Measurements from ENCODE around the gene DNASE2B.

DNASE2B gene

GRCh38 chr1:84352298-84353106 lies 45.8 kb upstream of the DNASE2B start:
- 94% methylated on average over 3 of the region's 3 CpGs for WGBS
- Histone ChIP-seq H3K9ac (ENCODE audit: low read length) (no peak overlapping the region), H3K27me3 (ENCODE audit: control insufficient read depth in 1 of 2, insufficient read depth in 1 of 2, low read length in 2 of 2) (no peaks in the 10 kb centered on the region), H3K4me3 (ENCODE audit: insufficient read depth in 1 of 2, low read depth in 1 of 2, low read length in 2 of 2) (no peak overlapping the region), H3K79me1 (replicated peaks; ENCODE audit: low read length, poor library complexity, severe bottlenecking) (no peaks in the 10 kb centered on the region), H2AK5ac (ENCODE audit: low read length, severe bottlenecking) (no peak overlapping the region), H2BK120ac (ENCODE audit: low read depth, low read length) (no peak overlapping the region), H3K4ac (ENCODE audit: low read depth in 1 of 2, low read length in 2 of 2) (no peak overlapping the region), H3K4me2 (ENCODE audit: low read length, poor library complexity, severe bottlenecking) (no peak overlapping the region), H2AFZ (ENCODE audit: low read depth, low read length) (no peak overlapping the region), H3K27ac (ENCODE audit: low read length, poor library complexity, severe bottlenecking) (no peak overlapping the region), H3K4me1 (ENCODE audit: control insufficient read depth, insufficient read depth, low read depth, low read length) (peaks cover 3% of the 10 kb centered on the region), H2BK5ac (ENCODE audit: low read depth, low read length, poor library complexity, severe bottlenecking) (no peak overlapping the region), H3K9me3 (ENCODE audit: control insufficient read depth, low read length) (no peaks in the 10 kb centered on the region), H2BK15ac (ENCODE audit: low read depth, poor library complexity, severe bottlenecking) (no peak overlapping the region), H3K14ac (ENCODE audit: low read length in 2 of 2) (no peak overlapping the region), H4K91ac (ENCODE audit: low read length) (no peak overlapping the region), H2BK12ac (ENCODE audit: low read length in 2 of 2) (no peak overlapping the region), H3K23ac (ENCODE audit: low read length in 2 of 2) (no peak overlapping the region), H3K18ac (ENCODE audit: low read depth in 1 of 2, low read length in 2 of 2) (no peak overlapping the region), H3K36me3 (ENCODE audit: control insufficient read depth in 1 of 2, insufficient read depth in 2 of 2, low read depth in 1 of 2, low read length in 2 of 2) (no peaks in the 10 kb centered on the region), H4K8ac (ENCODE audit: low read length) (no peak overlapping the region)
- DNase-seq: no peak

- H2BK5ac ChIP-seq (ENCODE audit: low read depth, low read length, poor library complexity, severe bottlenecking): no peak overlapping the region
- H3K4me3 ChIP-seq (ENCODE audit: insufficient read depth in 1 of 2, low read depth in 1 of 2, low read length in 2 of 2): no peak overlapping the region
- no peak overlapping the region for H3K23ac ChIP-seq (ENCODE audit: low read length in 2 of 2)
- no peak overlapping the region for H3K4ac ChIP-seq (ENCODE audit: low read depth in 1 of 2, low read length in 2 of 2)
- H2AK5ac ChIP-seq (ENCODE audit: low read length, severe bottlenecking): no peak overlapping the region
- H3K27ac ChIP-seq (ENCODE audit: low read length, poor library complexity, severe bottlenecking): no peak overlapping the region
- peak overlapping the region; percentile 24 for H2BK120ac ChIP-seq (ENCODE audit: low read depth, low read length)
- no peaks in the 10 kb centered on the region for H3K27me3 ChIP-seq (ENCODE audit: control insufficient read depth in 1 of 2, insufficient read depth in 1 of 2, low read length in 2 of 2)
- no peak for DNase-seq
- no peaks in the 10 kb centered on the region for H3K36me3 ChIP-seq (ENCODE audit: control insufficient read depth in 1 of 2, insufficient read depth in 2 of 2, low read depth in 1 of 2, low read length in 2 of 2)
- H4K91ac ChIP-seq (ENCODE audit: low read length): no peak overlapping the region
- H2AFZ ChIP-seq (ENCODE audit: low read depth, low read length): no peak overlapping the region
- no peak overlapping the region for H3K4me2 ChIP-seq (ENCODE audit: low read length, poor library complexity, severe bottlenecking)
- H4K8ac ChIP-seq (ENCODE audit: low read length): no peak overlapping the region
- no peak overlapping the region for H2BK15ac ChIP-seq (ENCODE audit: low read depth, poor library complexity, severe bottlenecking)
- H3K9me3 ChIP-seq (ENCODE audit: control insufficient read depth, low read length): no peaks in the 10 kb centered on the region
- no peaks in the 10 kb centered on the region for H3K79me1 ChIP-seq (replicated peaks; ENCODE audit: low read length, poor library complexity, severe bottlenecking)
- H3K9ac ChIP-seq (ENCODE audit: low read length): no peak overlapping the region
- no peak overlapping the region for H3K18ac ChIP-seq (ENCODE audit: low read depth in 1 of 2, low read length in 2 of 2)
- WGBS: 100% methylated on average over 1 of the region's 3 CpGs
- no peaks in the 10 kb centered on the region for H3K4me1 ChIP-seq (ENCODE audit: control insufficient read depth, insufficient read depth, low read depth, low read length)
- H2BK12ac ChIP-seq (ENCODE audit: low read length in 2 of 2): peak overlapping the region in 1 of 2 experiments; percentile 45
- H3K14ac ChIP-seq (ENCODE audit: low read length in 2 of 2): peak overlapping the region in 1 of 2 experiments; percentile 22
These were observed 44.6 kb upstream of the DNASE2B start for GRCh38 chr1:84353695-84354094.

- Histone ChIP-seq H3K9me3 (ENCODE audit: control insufficient read depth, low read length) (no peaks in the 10 kb centered on the region), H3K9ac (ENCODE audit: low read length) (no peak overlapping the region), H3K23ac (ENCODE audit: low read length in 2 of 2) (no peak overlapping the region), H3K27ac (ENCODE audit: low read length, poor library complexity, severe bottlenecking) (no peak overlapping the region), H3K4me1 (ENCODE audit: control insufficient read depth, insufficient read depth, low read depth, low read length) (no peaks in the 10 kb centered on the region), H4K8ac (ENCODE audit: low read length) (no peak overlapping the region), H2AFZ (ENCODE audit: low read depth, low read length) (no peak overlapping the region), H3K79me1 (replicated peaks; ENCODE audit: low read length, poor library complexity, severe bottlenecking) (no peaks in the 10 kb centered on the region), H3K4me3 (ENCODE audit: insufficient read depth in 1 of 2, low read depth in 1 of 2, low read length in 2 of 2) (no peak overlapping the region), H3K14ac (ENCODE audit: low read length in 2 of 2) (peak overlapping the region in 1 of 2 experiments; percentile 26), H4K91ac (ENCODE audit: low read length) (no peak overlapping the region), H2AK5ac (ENCODE audit: low read length, severe bottlenecking) (no peak overlapping the region), H2BK5ac (ENCODE audit: low read depth, low read length, poor library complexity, severe bottlenecking) (no peak overlapping the region), H3K4me2 (ENCODE audit: low read length, poor library complexity, severe bottlenecking) (no peak overlapping the region), H2BK15ac (ENCODE audit: low read depth, poor library complexity, severe bottlenecking) (no peak overlapping the region), H3K4ac (ENCODE audit: low read depth in 1 of 2, low read length in 2 of 2) (no peak overlapping the region), H3K36me3 (ENCODE audit: control insufficient read depth in 1 of 2, insufficient read depth in 2 of 2, low read depth in 1 of 2, low read length in 2 of 2) (no peaks in the 10 kb centered on the region), H2BK120ac (ENCODE audit: low read depth, low read length) (no peak overlapping the region), H2BK12ac (ENCODE audit: low read length in 2 of 2) (no peak overlapping the region), H3K27me3 (ENCODE audit: control insufficient read depth in 1 of 2, insufficient read depth in 1 of 2, low read length in 2 of 2) (no peaks in the 10 kb centered on the region), H3K18ac (ENCODE audit: low read depth in 1 of 2, low read length in 2 of 2) (no peak overlapping the region)
- WGBS: 69% methylated on average over 3 of the region's 3 CpGs
- DNase-seq: no peak
These were observed 42.7 kb upstream of the DNASE2B start for GRCh38 chr1:84355556-84355955.

- H2BK12ac ChIP-seq (ENCODE audit: low read length in 2 of 2): no peak overlapping the region
- no peak overlapping the region for H2AFZ ChIP-seq (ENCODE audit: low read depth, low read length)
- no peak overlapping the region for H3K18ac ChIP-seq (ENCODE audit: low read depth in 1 of 2, low read length in 2 of 2)
- no peak overlapping the region for H4K8ac ChIP-seq (ENCODE audit: low read length)
- no peak for DNase-seq
- H2BK5ac ChIP-seq (ENCODE audit: low read depth, low read length, poor library complexity, severe bottlenecking): no peak overlapping the region
- no peak overlapping the region for H3K23ac ChIP-seq (ENCODE audit: low read length in 2 of 2)
- no peak overlapping the region for H2AK5ac ChIP-seq (ENCODE audit: low read length, severe bottlenecking)
- no peak overlapping the region for H3K4ac ChIP-seq (ENCODE audit: low read depth in 1 of 2, low read length in 2 of 2)
- H3K14ac ChIP-seq (ENCODE audit: low read length in 2 of 2): no peak overlapping the region
- H3K9me3 ChIP-seq (ENCODE audit: control insufficient read depth, low read length): no peaks in the 10 kb centered on the region
- no peaks in the 10 kb centered on the region for H3K4me1 ChIP-seq (ENCODE audit: control insufficient read depth, insufficient read depth, low read depth, low read length)
- no peak overlapping the region for H3K27ac ChIP-seq (ENCODE audit: low read length, poor library complexity, severe bottlenecking)
- H3K9ac ChIP-seq (ENCODE audit: low read length): no peak overlapping the region
- no peak overlapping the region for H2BK120ac ChIP-seq (ENCODE audit: low read depth, low read length)
- H3K79me1 ChIP-seq (replicated peaks; ENCODE audit: low read length, poor library complexity, severe bottlenecking): no peaks in the 10 kb centered on the region
- no peak overlapping the region for H2BK15ac ChIP-seq (ENCODE audit: low read depth, poor library complexity, severe bottlenecking)
- H3K4me3 ChIP-seq (ENCODE audit: insufficient read depth in 1 of 2, low read depth in 1 of 2, low read length in 2 of 2): no peak overlapping the region
- no peak overlapping the region for H4K91ac ChIP-seq (ENCODE audit: low read length)
- no peaks in the 10 kb centered on the region for H3K27me3 ChIP-seq (ENCODE audit: control insufficient read depth in 1 of 2, insufficient read depth in 1 of 2, low read length in 2 of 2)
- H3K36me3 ChIP-seq (ENCODE audit: control insufficient read depth in 1 of 2, insufficient read depth in 2 of 2, low read depth in 1 of 2, low read length in 2 of 2): no peaks in the 10 kb centered on the region
- no CpG with 5 or more reads among the region's 1 CpG for WGBS
- no peak overlapping the region for H3K4me2 ChIP-seq (ENCODE audit: low read length, poor library complexity, severe bottlenecking)
These were observed 41.4 kb upstream of the DNASE2B start for GRCh38 chr1:84356881-84357280.
